Natural killer cell (primary cell): ENCODE results near the gene ZDHHC14. TPM values are rescaled to one million over a fixed set of nuclear protein-coding genes. Genes with fewer than 3 reads are reported as not detected.

Source experiments
- ATAC-seq, 3 donors: fragments of 150-1000 bp in 2 of 3; fragments of 200-7000 bp in 1 of 3; cut with Tn5 transposase; 1 replicate in 1 of 3; 2 replicates in 2 of 3; pipeline ENCODE4 v1.10.0; 2021; ENCODE audit warnings: mild to moderate bottlenecking in 2 of 3, moderate library complexity in 2 of 3
- DNase-seq, 2 donors: peaks; one replicate each; pipeline versions ENCODE4 v3.0.0 to v3.0.0-alpha.2; 2013 to 2021; ENCODE audit warnings: mixed read lengths in 1 of 2
- H3K27ac ChIP-seq: one replicate; pipeline ENCODE4 v1.5.1; 2013; ENCODE audit warnings: mild to moderate bottlenecking, low read length
- H3K27me3 ChIP-seq: one replicate; pipeline ENCODE4 v1.6.1; 2013; ENCODE audit warnings: low read length; ENCODE audit not compliant: control insufficient read depth, insufficient read depth
- H3K36me3 ChIP-seq: one replicate; pipeline ENCODE4 v1.6.1; 2013; ENCODE audit warnings: low read length; ENCODE audit not compliant: control insufficient read depth, insufficient read depth
- H3K4me1 ChIP-seq: one replicate; pipeline ENCODE4 v1.6.1; 2013; ENCODE audit warnings: low read length; ENCODE audit not compliant: control insufficient read depth, insufficient read depth
- H3K4me3 ChIP-seq: one replicate; pipeline ENCODE4 v1.5.1; 2013; ENCODE audit warnings: low read length
- H3K9me3 ChIP-seq: one replicate; pipeline ENCODE4 v1.6.1; 2013; ENCODE audit warnings: low read length; ENCODE audit not compliant: control insufficient read depth, insufficient read depth
- H3K27ac Mint-ChIP-seq, 2 donors: one replicate each; pipeline ENCODE4 v1.8.0; 2022; ENCODE audit warnings: mild to moderate bottlenecking in 2 of 2, mixed read lengths in 2 of 2, moderate library complexity in 1 of 2
- H3K27me3 Mint-ChIP-seq, 2 donors: one replicate each; pipeline ENCODE4 v1.8.0; 2022; ENCODE audit warnings: low read depth in 2 of 2, mixed read lengths in 2 of 2
- H3K36me3 Mint-ChIP-seq: one replicate; pipeline ENCODE4 v1.8.0; 2022; ENCODE audit warnings: mixed read lengths
- H3K4me1 Mint-ChIP-seq, 2 donors: one replicate each; pipeline ENCODE4 v1.8.0; 2022; ENCODE audit warnings: mixed read lengths in 2 of 2
- H3K4me3 Mint-ChIP-seq: one replicate; pipeline ENCODE4 v1.8.0; 2022; ENCODE audit warnings: mild to moderate bottlenecking, moderate library complexity, mixed read lengths
- H3K9me3 Mint-ChIP-seq, 2 donors: one replicate each; pipeline ENCODE4 v1.8.0; 2022; ENCODE audit warnings: mixed read lengths in 2 of 2
- whole genome bisulfite sequencing: methylation state at CpG from one replicate; pipeline ENCODE4 v1.1.7; 2013; ENCODE audit warnings: missing lambda C conversion rate; ENCODE audit not compliant: insufficient coverage; 5-methylcytosine and 5-hydroxymethylcytosine counted together
- intact Hi-C: fragments of 100-400 bp; cut with micrococcal nuclease; formaldehyde crosslinking; loops from one replicate; pipeline ENCODE4 v1.14.2; 2022
- total RNA-seq, 4 donors: library from RNA; stranded (reverse); fragments of 120-200 nt in 1 of 4; gene quantifications; one replicate each; pipeline versions ENCODE4 v1.2.3 to v1.2.4, GENCODE V29; 2013 to 2022
- TF ChIP-seq, protein P1 (sequence below): fragments of 200-600 bp; IDR thresholded peaks from one replicate; pipeline ENCODE4 v1.8.0; 2022; ENCODE audit warnings: antibody characterized with exemption

ZDHHC14 gene
- total RNA-seq, 3 donors from 2014 or later (not counting 1 experiment from before 2014, with no cell fraction given), result 6.7 to 11.3 (median 10.6) TPM

DNA sequence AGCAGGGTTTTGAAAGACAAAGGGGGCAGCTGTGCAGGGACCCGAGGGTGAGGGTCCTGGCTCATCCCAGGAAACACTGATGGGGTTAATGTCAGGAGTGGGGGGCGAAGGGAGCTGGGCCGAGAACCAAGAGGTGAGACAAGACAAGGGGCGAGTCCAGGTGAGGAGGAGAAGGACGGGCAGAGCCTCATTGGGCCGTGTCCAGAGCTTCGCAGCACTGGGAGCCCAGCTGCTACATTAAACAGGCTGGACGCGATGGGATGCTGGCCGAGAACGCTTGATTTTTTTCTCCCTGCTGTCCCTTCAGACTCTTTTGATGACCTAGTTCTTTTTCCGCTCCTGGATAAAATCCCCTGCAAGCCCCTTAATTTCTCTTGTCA is 269.3 kb downstream of the ZDHHC14 start:
- Histone ChIP-seq H3K9me3 (no peaks in the 10 kb centered on the region), H3K4me3 (no peak overlapping the region), H3K27ac (no peak overlapping the region), H3K36me3 (peaks cover 3% of the 10 kb centered on the region), H3K27me3 (no peaks in the 10 kb centered on the region), H3K4me1 (peaks cover 5% of the 10 kb centered on the region)
- TF ChIP-seq, protein P1, sequence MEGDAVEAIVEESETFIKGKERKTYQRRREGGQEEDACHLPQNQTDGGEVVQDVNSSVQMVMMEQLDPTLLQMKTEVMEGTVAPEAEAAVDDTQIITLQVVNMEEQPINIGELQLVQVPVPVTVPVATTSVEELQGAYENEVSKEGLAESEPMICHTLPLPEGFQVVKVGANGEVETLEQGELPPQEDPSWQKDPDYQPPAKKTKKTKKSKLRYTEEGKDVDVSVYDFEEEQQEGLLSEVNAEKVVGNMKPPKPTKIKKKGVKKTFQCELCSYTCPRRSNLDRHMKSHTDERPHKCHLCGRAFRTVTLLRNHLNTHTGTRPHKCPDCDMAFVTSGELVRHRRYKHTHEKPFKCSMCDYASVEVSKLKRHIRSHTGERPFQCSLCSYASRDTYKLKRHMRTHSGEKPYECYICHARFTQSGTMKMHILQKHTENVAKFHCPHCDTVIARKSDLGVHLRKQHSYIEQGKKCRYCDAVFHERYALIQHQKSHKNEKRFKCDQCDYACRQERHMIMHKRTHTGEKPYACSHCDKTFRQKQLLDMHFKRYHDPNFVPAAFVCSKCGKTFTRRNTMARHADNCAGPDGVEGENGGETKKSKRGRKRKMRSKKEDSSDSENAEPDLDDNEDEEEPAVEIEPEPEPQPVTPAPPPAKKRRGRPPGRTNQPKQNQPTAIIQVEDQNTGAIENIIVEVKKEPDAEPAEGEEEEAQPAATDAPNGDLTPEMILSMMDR, result no peak
- DNase-seq, result no peak
- Mint-ChIP-seq H3K36me3 (no peaks in the 10 kb centered on the region), H3K27ac (no peak overlapping the region), H3K4me1 (peaks cover 12 to 13% of the 10 kb centered on the region in 2 donors), H3K27me3 (no peaks in the 10 kb centered on the region), H3K9me3 (no peaks in the 10 kb centered on the region), H3K4me3 (no peak overlapping the region)
- intact Hi-C loops, result no loop called here
- 93% methylated on average over 12 of the region's 12 CpGs for whole genome bisulfite sequencing
- ATAC-seq, result no peak

DNA sequence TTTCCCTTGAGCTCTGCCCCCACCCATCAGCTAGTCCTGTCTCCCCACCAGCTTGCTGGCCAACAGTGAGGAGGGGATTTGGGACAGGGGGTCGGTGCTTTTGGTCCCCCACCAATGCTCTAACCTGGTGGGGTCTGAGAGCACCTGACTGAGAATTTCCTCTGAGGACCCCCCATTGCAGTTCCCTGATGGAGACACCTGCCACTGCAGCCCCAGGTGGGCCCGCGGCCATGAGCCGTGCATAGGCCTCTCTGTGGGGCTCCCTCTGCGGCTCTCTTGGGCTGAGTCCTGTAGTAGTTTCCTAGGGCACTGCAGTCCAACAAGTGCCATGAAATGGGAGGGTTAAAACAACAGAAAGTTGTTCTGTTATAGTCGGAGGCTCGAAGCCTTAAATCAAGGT is 269.8 kb downstream of the ZDHHC14 start:
- Histone ChIP-seq H3K36me3 (peaks cover 3% of the 10 kb centered on the region), H3K27ac (no peak overlapping the region), H3K27me3 (no peaks in the 10 kb centered on the region), H3K4me3 (no peak overlapping the region), H3K4me1 (peaks cover 5% of the 10 kb centered on the region), H3K9me3 (no peaks in the 10 kb centered on the region)
- TF ChIP-seq, protein P1, result no peak
- Mint-ChIP-seq H3K36me3 (no peaks in the 10 kb centered on the region), H3K27ac (no peak overlapping the region), H3K4me3 (no peak overlapping the region), H3K9me3 (no peaks in the 10 kb centered on the region), H3K27me3 (no peaks in the 10 kb centered on the region), H3K4me1 (peaks cover 9 to 12% of the 10 kb centered on the region in 2 donors)
- no peak for DNase-seq
- 99% methylated on average over 7 of the region's 7 CpGs for WGBS
- intact Hi-C loops, result no loop called here
- ATAC-seq, result no peak

DNA sequence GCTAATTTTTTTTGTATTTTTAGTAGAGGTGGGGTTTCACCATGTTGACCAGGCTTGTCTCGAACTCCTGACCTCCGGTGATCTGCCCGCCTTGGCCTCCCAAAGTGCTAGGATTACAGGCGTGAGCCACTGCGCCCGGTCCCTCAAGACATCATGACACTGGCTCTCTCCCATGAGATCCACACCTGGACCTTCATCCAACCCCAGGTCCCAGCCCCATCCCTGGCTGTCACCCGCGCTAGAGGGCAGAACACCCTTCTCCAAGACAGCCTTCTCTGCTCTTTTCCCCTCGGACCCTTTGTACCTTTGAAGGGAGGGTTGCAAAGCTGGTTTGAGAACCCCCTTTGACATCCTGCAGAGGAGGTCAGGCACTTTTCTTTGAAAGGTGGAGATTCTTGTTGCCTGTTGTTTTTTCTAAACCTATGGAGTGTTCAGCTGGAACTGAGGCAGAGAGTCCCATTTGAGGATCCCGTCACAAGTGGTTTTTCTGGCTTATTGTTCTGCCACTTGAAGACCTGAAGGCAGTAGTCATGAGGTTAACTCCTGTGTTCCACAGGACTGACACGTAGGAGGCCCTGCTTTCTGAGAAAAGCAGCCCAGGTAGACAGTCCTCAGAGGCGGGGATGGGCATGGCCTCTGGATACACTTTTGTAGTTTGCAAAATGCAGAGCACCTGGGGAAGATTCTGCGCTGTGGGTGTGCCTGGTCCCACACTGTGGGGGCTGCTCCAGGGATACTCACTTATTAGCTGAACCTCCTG is 270.9 kb downstream of the ZDHHC14 start:
- Histone ChIP-seq H3K27me3 (no peaks in the 10 kb centered on the region), H3K9me3 (no peaks in the 10 kb centered on the region), H3K4me3 (no peak overlapping the region), H3K4me1 (peaks cover 5% of the 10 kb centered on the region), H3K27ac (no peak overlapping the region), H3K36me3 (peaks cover 3% of the 10 kb centered on the region)
- peaks cover 9 to 11% of the 10 kb centered on the region in 2 donors for H3K4me1 Mint-ChIP-seq
- intact Hi-C loops, result no loop called here
- WGBS, result 91% methylated on average over 13 of the region's 13 CpGs
- no peak for DNase-seq
- no peaks in the 10 kb centered on the region for H3K9me3 Mint-ChIP-seq
- H3K36me3 Mint-ChIP-seq, result no peaks in the 10 kb centered on the region
- no peak overlapping the region for H3K27ac Mint-ChIP-seq
- TF ChIP-seq, protein P1, result no peak
- ATAC-seq, result no peak
- H3K27me3 Mint-ChIP-seq, result no peaks in the 10 kb centered on the region
- no peak overlapping the region for H3K4me3 Mint-ChIP-seq
